HEK293 (cell line): ENCODE results near the gene PNPLA6.
A peak's percentile ranks its signal among the peaks of the same experiment; 100 is the strongest.

Experiments
- CTCF ChIA-PET: fragments of 350-600 bp; formaldehyde crosslinking; extraction: SDS; loops from one replicate; lab custom pipeline; 2021; ENCODE audit warnings: antibody characterized with exemption; lab: Yijun Ruan, JAX
- POLR2A ChIA-PET: fragments of 300-600 bp; formaldehyde crosslinking; extraction: SDS; loops from one replicate; lab custom pipeline; 2020; ENCODE audit warnings: antibody characterized with exemption, inconsistent platforms; lab: Yijun Ruan, JAX
- H3K27ac ChIP-seq: fragments of 200-500 bp; sonication (Bioruptor generic); 2 replicates; pipeline ENCODE4 v1.5.1; 2014; ENCODE audit warnings: low read depth, low read length, control low read depth, inconsistent platforms; ENCODE audit errors: extremely low read depth
- H3K36me3 ChIP-seq, 2 experiments: fragments of 200-500 bp in 1 of 2; sonication (Bioruptor generic) in 1 of 2; 1 replicate in 1 of 2; 2 replicates in 1 of 2; pipeline ENCODE4 v1.5.1; 2014 to 2017; ENCODE audit warnings: inconsistent platforms in 2 of 2, low read length in 2 of 2; ENCODE audit not compliant: control insufficient read depth in 2 of 2, insufficient read depth in 1 of 2
- H3K4me1 ChIP-seq: fragments of 200-500 bp; sonication (Bioruptor generic); 2 replicates; pipeline ENCODE4 v1.5.1; 2014; ENCODE audit warnings: mild to moderate bottlenecking, low read length, inconsistent platforms; ENCODE audit not compliant: control insufficient read depth, insufficient read depth
- H3K4me3 ChIP-seq: 2 replicates; pipeline ENCODE4 v1.5.1; 2011; ENCODE audit warnings: low read depth, mild to moderate bottlenecking, control low read depth, low read length, moderate library complexity
- H3K9me3 ChIP-seq: fragments of 200-500 bp; sonication (Bioruptor generic); 2 replicates; pipeline ENCODE4 v1.5.1; 2014; ENCODE audit warnings: low read depth, low read length, inconsistent platforms; ENCODE audit not compliant: control insufficient read depth, insufficient read depth
- BCL11A ChIP-seq: fragments of 450-650 bp; formaldehyde crosslinking; IDR thresholded peaks from 2 replicates; pipeline ENCODE4 v1.5.1; 2016; ENCODE audit warnings: low read depth, missing biosample characterization, missing genetic modification characterization
- BCL11B ChIP-seq: fragments of 450-650 bp; formaldehyde crosslinking; IDR thresholded peaks from 2 replicates; pipeline ENCODE4 v1.5.1; 2016; ENCODE audit warnings: low read depth, missing biosample characterization, missing genetic modification characterization
- TCF7L2 ChIP-seq: IDR thresholded peaks from 2 replicates; pipeline ENCODE4 v1.6.1; 2011; ENCODE audit warnings: low read depth, mild to moderate bottlenecking, inconsistent platforms, low read length, moderate library complexity, borderline replicate concordance
- ZBTB7A ChIP-seq: fragments of 450-650 bp; formaldehyde crosslinking; IDR thresholded peaks from 2 replicates; pipeline ENCODE4 v1.5.1; 2016; ENCODE audit warnings: low read depth, missing biosample characterization, missing genetic modification characterization
- ZFP3 ChIP-seq: fragments of 450-650 bp; formaldehyde crosslinking; IDR thresholded peaks from 2 replicates; pipeline ENCODE4 v1.5.1; 2016; ENCODE audit warnings: low read depth, missing biosample characterization, missing genetic modification characterization
- ZNF157 ChIP-seq: fragments of 450-650 bp; formaldehyde crosslinking; IDR thresholded peaks from 2 replicates; pipeline ENCODE4 v1.5.1; 2016; ENCODE audit warnings: missing biosample characterization, missing genetic modification characterization
- ZNF174 ChIP-seq: fragments of 450-650 bp; formaldehyde crosslinking; IDR thresholded peaks from 2 replicates; pipeline ENCODE4 v1.5.0; 2017; ENCODE audit warnings: missing biosample characterization, mild to moderate bottlenecking, missing genetic modification characterization
- ZNF221 ChIP-seq: fragments of 450-650 bp; formaldehyde crosslinking; IDR thresholded peaks from 2 replicates; pipeline ENCODE4 v1.5.1; 2017; ENCODE audit warnings: missing biosample characterization, missing genetic modification characterization, borderline replicate concordance
- ZNF404 ChIP-seq: fragments of 450-650 bp; formaldehyde crosslinking; IDR thresholded peaks from 2 replicates; pipeline ENCODE4 v1.5.1; 2017; ENCODE audit warnings: missing biosample characterization, missing genetic modification characterization
- ZNF433 ChIP-seq: fragments of 450-650 bp; formaldehyde crosslinking; IDR thresholded peaks from 2 replicates; pipeline ENCODE4 v1.5.1; 2016; ENCODE audit warnings: missing biosample characterization, missing genetic modification characterization, low read depth
- ZNF558 ChIP-seq: fragments of 450-650 bp; formaldehyde crosslinking; IDR thresholded peaks from 2 replicates; pipeline ENCODE4 v1.5.1; 2016; ENCODE audit warnings: missing biosample characterization, missing genetic modification characterization
- ZNF600 ChIP-seq: fragments of 450-650 bp; formaldehyde crosslinking; IDR thresholded peaks from 2 replicates; pipeline ENCODE4 v1.5.1; 2016; ENCODE audit warnings: missing biosample characterization, missing genetic modification characterization
- ZNF623 ChIP-seq: fragments of 450-650 bp; formaldehyde crosslinking; IDR thresholded peaks from 2 replicates; pipeline ENCODE4 v1.5.1; 2016; ENCODE audit warnings: missing biosample characterization, missing genetic modification characterization
- ZNF624 ChIP-seq: fragments of 450-650 bp; formaldehyde crosslinking; IDR thresholded peaks from 2 replicates; pipeline ENCODE4 v1.5.1; 2017; ENCODE audit warnings: missing biosample characterization, missing genetic modification characterization
- ZNF629 ChIP-seq: fragments of 450-650 bp; formaldehyde crosslinking; IDR thresholded peaks from 2 replicates; pipeline ENCODE4 v1.5.1; 2017; ENCODE audit warnings: missing biosample characterization, missing genetic modification characterization
- ZNF76 ChIP-seq: fragments of 450-650 bp; formaldehyde crosslinking; IDR thresholded peaks from 2 replicates; pipeline ENCODE4; 2016; ENCODE audit warnings: low read depth, missing biosample characterization, missing genetic modification characterization, borderline replicate concordance
- ZNF777 ChIP-seq: fragments of 450-650 bp; formaldehyde crosslinking; IDR thresholded peaks from 2 replicates; pipeline ENCODE4 v1.5.1; 2017; ENCODE audit warnings: missing biosample characterization, missing genetic modification characterization, borderline replicate concordance
- TF ChIP-seq, protein P1 (sequence below): fragments of 450-650 bp; formaldehyde crosslinking; IDR thresholded peaks from 2 replicates; pipeline ENCODE4 v1.5.1; 2016; ENCODE audit warnings: missing biosample characterization, missing genetic modification characterization, low read depth
- TF ChIP-seq, protein P2 (sequence below): fragments of 450-650 bp; formaldehyde crosslinking; IDR thresholded peaks from 2 replicates; pipeline ENCODE4 v1.5.1; 2016; ENCODE audit warnings: missing biosample characterization, missing genetic modification characterization, borderline replicate concordance
- TF ChIP-seq, protein P3 (sequence below): fragments of 450-650 bp; formaldehyde crosslinking; IDR thresholded peaks from 2 replicates; pipeline ENCODE4 v1.5.1; 2017; ENCODE audit warnings: missing biosample characterization, missing genetic modification characterization
- TF ChIP-seq, protein P4 (sequence below): fragments of 450-650 bp; formaldehyde crosslinking; IDR thresholded peaks from 2 replicates; pipeline ENCODE4 v1.5.1; 2016; ENCODE audit warnings: missing biosample characterization, missing genetic modification characterization

The PNPLA6 gene

DNA sequence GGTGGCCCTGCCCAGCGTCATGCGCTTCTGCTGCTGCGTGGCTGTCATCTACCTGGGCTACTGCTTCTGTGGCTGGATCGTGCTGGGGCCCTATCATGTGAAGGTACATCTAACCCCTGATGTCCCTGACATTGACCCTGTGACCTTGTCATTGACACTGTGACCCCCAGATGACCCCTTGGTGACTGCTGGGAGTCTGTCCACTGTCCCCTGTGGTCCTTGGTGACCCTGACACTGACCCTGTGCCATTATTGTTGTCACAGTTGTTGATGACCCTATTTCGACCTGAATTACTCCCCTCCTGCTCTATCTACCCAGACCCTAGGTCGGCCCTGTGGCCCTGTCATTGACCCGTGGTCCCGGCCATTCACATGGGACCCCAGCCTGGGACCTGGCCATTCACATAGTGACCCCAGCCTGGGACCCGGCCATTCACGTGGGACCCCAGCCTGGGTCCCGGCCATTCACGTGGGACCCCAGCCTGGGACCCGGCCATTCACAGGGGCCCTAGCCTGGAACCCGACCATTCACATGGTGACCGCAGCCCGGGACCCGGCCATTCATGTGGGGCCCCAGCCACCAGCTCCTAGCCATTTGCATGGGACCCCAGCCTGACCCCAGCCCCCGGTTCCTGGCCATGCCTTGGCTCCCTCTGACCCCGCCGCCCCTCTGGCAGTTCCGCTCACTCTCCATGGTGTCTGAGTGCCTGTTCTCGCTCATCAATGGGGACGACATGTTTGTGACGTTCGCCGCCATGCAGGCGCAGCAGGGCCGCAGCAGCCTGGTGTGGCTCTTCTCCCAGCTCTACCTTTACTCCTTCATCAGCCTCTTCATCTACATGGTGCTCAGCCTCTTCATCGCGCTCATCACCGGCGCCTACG, 5.7 kb upstream of the PNPLA6 start:
- ChIA-PET CTCF (no interaction called here), POLR2A (no interaction called here)
- no peak overlapping the region for H3K4me3 ChIP-seq
- no peak overlapping the region for H3K27ac ChIP-seq
- TF ChIP-seq ZNF76 (no peak), BCL11A (0 out of 2 replicates have a peak, but pooled peaks have one; percentile 54), BCL11B (peak; percentile 83)
- peaks cover 0 to 43% of the 10 kb centered on the region in 2 experiments; a peak in 2 of 3 replicates for H3K36me3 ChIP-seq
- H3K4me1 ChIP-seq: no peaks in the 10 kb centered on the region
- no peaks in the 10 kb centered on the region for H3K9me3 ChIP-seq

DNA sequence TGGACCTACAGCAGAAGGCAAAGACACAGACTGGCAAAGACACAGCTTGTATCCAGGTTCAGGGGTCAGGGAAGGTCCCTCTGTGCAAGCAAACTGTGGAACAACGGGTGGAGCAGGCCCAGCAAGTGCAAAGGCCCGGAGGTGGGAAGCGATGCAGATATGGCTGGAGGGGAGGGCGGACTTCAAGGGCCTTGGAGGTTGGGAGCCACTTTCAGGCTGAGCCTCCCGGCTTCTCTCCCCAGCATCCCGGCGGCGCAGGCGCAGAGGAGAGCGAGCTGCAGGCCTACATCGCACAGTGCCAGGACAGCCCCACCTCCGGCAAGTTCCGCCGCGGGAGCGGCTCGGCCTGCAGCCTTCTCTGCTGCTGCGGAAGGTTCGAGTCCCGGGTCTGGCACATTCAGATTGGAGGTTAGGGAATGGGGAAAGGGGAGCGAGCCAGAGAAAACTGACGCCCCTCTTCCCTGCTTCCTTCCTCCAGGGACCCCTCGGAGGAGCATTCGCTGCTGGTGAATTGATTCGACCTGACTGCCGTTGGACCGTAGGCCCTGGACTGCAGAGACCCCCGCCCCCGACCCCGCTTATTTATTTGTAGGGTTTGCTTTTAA, 2.1 kb upstream of the PNPLA6 start:
- TF ChIP-seq ZNF624 (tag by site-specific recombination): no peak
- peak; percentile 52 for TF ChIP-seq ZNF600
- TF ChIP-seq ZFP3 (tag by site-specific recombination): no peak
- TF ChIP-seq ZNF174 (tag by site-specific recombination): no peak
- TF ChIP-seq ZNF221 (tag by site-specific recombination): no peak
- no peak for TF ChIP-seq ZNF558 (tag by site-specific recombination)
- TF ChIP-seq, protein P1, sequence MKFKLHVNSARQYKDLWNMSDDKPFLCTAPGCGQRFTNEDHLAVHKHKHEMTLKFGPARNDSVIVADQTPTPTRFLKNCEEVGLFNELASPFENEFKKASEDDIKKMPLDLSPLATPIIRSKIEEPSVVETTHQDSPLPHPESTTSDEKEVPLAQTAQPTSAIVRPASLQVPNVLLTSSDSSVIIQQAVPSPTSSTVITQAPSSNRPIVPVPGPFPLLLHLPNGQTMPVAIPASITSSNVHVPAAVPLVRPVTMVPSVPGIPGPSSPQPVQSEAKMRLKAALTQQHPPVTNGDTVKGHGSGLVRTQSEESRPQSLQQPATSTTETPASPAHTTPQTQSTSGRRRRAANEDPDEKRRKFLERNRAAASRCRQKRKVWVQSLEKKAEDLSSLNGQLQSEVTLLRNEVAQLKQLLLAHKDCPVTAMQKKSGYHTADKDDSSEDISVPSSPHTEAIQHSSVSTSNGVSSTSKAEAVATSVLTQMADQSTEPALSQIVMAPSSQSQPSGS (tag by site-specific recombination): no peak
- no peak for TF ChIP-seq ZNF157 (tag by site-specific recombination)
- peak; percentile 91 for TF ChIP-seq ZNF623
- no peak for TF ChIP-seq ZNF433
- TF ChIP-seq ZNF404 (tag by site-specific recombination): no peak
- TF ChIP-seq, protein P2, sequence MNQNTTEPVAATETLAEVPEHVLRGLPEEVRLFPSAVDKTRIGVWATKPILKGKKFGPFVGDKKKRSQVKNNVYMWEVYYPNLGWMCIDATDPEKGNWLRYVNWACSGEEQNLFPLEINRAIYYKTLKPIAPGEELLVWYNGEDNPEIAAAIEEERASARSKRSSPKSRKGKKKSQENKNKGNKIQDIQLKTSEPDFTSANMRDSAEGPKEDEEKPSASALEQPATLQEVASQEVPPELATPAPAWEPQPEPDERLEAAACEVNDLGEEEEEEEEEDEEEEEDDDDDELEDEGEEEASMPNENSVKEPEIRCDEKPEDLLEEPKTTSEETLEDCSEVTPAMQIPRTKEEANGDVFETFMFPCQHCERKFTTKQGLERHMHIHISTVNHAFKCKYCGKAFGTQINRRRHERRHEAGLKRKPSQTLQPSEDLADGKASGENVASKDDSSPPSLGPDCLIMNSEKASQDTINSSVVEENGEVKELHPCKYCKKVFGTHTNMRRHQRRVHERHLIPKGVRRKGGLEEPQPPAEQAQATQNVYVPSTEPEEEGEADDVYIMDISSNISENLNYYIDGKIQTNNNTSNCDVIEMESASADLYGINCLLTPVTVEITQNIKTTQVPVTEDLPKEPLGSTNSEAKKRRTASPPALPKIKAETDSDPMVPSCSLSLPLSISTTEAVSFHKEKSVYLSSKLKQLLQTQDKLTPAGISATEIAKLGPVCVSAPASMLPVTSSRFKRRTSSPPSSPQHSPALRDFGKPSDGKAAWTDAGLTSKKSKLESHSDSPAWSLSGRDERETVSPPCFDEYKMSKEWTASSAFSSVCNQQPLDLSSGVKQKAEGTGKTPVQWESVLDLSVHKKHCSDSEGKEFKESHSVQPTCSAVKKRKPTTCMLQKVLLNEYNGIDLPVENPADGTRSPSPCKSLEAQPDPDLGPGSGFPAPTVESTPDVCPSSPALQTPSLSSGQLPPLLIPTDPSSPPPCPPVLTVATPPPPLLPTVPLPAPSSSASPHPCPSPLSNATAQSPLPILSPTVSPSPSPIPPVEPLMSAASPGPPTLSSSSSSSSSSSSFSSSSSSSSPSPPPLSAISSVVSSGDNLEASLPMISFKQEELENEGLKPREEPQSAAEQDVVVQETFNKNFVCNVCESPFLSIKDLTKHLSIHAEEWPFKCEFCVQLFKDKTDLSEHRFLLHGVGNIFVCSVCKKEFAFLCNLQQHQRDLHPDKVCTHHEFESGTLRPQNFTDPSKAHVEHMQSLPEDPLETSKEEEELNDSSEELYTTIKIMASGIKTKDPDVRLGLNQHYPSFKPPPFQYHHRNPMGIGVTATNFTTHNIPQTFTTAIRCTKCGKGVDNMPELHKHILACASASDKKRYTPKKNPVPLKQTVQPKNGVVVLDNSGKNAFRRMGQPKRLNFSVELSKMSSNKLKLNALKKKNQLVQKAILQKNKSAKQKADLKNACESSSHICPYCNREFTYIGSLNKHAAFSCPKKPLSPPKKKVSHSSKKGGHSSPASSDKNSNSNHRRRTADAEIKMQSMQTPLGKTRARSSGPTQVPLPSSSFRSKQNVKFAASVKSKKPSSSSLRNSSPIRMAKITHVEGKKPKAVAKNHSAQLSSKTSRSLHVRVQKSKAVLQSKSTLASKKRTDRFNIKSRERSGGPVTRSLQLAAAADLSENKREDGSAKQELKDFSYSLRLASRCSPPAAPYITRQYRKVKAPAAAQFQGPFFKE (tag by site-specific recombination): no peak
- TF ChIP-seq ZBTB7A: no peak
- TF ChIP-seq, protein P3, sequence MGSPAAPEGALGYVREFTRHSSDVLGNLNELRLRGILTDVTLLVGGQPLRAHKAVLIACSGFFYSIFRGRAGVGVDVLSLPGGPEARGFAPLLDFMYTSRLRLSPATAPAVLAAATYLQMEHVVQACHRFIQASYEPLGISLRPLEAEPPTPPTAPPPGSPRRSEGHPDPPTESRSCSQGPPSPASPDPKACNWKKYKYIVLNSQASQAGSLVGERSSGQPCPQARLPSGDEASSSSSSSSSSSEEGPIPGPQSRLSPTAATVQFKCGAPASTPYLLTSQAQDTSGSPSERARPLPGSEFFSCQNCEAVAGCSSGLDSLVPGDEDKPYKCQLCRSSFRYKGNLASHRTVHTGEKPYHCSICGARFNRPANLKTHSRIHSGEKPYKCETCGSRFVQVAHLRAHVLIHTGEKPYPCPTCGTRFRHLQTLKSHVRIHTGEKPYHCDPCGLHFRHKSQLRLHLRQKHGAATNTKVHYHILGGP (tag by site-specific recombination): no peak
- TF ChIP-seq ZNF629: no peak
- TF ChIP-seq ZNF777 (tag by site-specific recombination): no peak
- TF ChIP-seq, protein P4, sequence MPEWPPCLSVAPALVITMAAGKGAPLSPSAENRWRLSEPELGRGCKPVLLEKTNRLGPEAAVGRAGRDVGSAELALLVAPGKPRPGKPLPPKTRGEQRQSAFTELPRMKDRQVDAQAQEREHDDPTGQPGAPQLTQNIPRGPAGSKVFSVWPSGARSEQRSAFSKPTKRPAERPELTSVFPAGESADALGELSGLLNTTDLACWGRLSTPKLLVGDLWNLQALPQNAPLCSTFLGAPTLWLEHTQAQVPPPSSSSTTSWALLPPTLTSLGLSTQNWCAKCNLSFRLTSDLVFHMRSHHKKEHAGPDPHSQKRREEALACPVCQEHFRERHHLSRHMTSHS (tag by site-specific recombination): no peak
- no peak for TF ChIP-seq TCF7L2
- TF ChIP-seq, all 188 proteins: peak for 2
- Histone ChIP-seq H3K9me3 (no peaks in the 10 kb centered on the region), H3K4me1 (no peaks in the 10 kb centered on the region), H3K27ac (no peak overlapping the region), H3K4me3 (peak overlapping the region; percentile 4; the same call in 1 of the 2 replicates), H3K36me3 (peaks cover 0 to 24% of the 10 kb centered on the region in 2 experiments; a peak in 2 of 3 replicates)
- ChIA-PET CTCF (no interaction called here), POLR2A (interaction anchor here (1.8 to 2.4 kb wide), 2 partner anchors 11 to 27 kb away, joined by 5 to 12 read pairs; partner anchors contain the start of gene MCOLN1)
